ENCODE data around the gene FAM163B.

DNA sequence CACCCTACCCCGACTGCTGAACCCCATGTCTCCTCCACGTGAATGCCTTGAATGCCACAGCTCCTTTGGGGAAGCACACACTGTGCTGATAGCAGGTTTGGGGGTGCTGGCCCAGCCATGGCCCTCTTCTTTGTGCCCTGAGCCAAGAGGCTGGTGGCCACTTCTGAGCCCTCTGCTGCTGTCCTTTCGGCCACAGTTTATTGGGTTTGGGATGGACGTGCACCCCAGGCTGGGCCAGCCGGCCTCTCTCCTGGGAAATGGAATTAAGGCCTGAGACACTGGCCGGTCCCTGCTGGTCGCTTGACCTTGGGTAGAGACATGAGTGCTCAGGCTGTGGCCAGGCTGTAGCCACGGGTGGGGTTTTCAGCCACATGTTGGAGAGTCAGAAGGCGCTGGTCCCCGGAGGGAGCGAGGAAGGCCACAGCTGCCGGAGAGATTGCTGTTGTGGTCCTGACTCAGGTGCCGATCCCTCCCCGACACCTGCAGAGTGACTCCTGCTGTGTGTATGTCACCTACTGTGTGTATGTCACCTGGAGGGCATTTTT, 26.6 kb downstream of the FAM163B start:
- TF ChIP-seq CTCF (IDR thresholded peaks at IDR 0.05 in 8 of 11, conservative IDR thresholded peaks at IDR 0.05 in 3 of 11) (no peak), POLR2AphosphoS5 (IDR thresholded peaks at IDR 0.05) (no peak), POLR2A (IDR thresholded peaks at IDR 0.05) (no peak)
